ENCODE measurements around the gene CDK7. TPM values are rescaled to one million over a fixed set of nuclear protein-coding genes. Genes with fewer than 3 reads are reported as not detected.

CDK7 gene
- total RNA-seq, 4 donors from 2014 or later: 4.4 to 35.3 (median 11.1) TPM

DNA sequence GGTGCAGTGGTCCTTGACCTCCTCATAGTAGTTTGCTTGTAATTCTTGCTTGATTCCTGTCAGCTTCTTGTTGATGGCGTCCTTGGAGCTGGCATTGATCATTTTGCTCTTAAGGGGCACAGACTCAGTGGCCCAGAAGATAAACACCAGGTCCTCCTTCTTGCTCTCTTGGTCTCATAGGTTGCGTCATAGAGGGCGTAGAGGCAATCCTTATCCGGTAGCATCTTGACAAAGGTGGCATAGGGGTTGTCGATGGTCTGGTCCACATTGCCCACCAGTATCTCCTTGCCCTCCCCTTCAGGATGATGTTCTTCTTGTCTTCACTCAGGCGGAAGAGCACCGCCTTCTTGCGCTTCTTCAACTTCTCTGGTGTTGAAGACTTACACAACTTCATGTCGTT, 78.7 kb downstream of the CDK7 start:
- intact Hi-C loops (cut with DNase I; ENCODE audit: low total_unique reads): no loop called here
- Histone ChIP-seq H3K4me3 (no peak overlapping the region), H3K27ac (no peak overlapping the region), H3K36me3 (no peaks in the 10 kb centered on the region), H3K9me3 (no peaks in the 10 kb centered on the region), H3K27me3 (no peaks in the 10 kb centered on the region), H3K4me1 (no peaks in the 10 kb centered on the region)
- TF ChIP-seq, protein P1, sequence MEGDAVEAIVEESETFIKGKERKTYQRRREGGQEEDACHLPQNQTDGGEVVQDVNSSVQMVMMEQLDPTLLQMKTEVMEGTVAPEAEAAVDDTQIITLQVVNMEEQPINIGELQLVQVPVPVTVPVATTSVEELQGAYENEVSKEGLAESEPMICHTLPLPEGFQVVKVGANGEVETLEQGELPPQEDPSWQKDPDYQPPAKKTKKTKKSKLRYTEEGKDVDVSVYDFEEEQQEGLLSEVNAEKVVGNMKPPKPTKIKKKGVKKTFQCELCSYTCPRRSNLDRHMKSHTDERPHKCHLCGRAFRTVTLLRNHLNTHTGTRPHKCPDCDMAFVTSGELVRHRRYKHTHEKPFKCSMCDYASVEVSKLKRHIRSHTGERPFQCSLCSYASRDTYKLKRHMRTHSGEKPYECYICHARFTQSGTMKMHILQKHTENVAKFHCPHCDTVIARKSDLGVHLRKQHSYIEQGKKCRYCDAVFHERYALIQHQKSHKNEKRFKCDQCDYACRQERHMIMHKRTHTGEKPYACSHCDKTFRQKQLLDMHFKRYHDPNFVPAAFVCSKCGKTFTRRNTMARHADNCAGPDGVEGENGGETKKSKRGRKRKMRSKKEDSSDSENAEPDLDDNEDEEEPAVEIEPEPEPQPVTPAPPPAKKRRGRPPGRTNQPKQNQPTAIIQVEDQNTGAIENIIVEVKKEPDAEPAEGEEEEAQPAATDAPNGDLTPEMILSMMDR (IDR thresholded peaks at IDR 0.05): no peak
- no peak for TF ChIP-seq POLR2A (IDR thresholded peaks at IDR 0.05)
- no peak for DNase-seq

DNA sequence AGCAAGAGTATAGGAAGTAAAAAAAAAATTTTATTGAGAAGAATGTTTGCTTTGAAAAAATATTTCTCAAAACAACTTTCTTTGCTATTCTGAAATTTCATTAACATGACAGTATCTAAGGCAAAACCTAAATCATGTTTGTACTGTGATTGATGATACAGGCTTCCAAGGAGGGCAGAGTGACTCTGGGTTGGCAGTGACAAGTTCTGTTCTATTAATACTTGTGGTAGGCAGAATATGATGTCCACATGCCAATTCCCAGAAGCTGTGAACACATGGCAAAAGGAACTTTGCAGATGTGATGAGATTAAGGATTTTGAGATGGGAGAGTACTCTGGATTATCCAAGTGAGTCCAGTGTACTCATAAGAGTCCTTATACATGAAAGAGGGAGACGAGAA, 81.3 kb downstream of the CDK7 start:
- Histone ChIP-seq H3K9me3 (no peaks in the 10 kb centered on the region), H3K4me3 (no peak overlapping the region), H3K36me3 (no peaks in the 10 kb centered on the region), H3K4me1 (no peaks in the 10 kb centered on the region), H3K27ac (no peak overlapping the region), H3K27me3 (no peaks in the 10 kb centered on the region)
- no peak for TF ChIP-seq POLR2A (IDR thresholded peaks at IDR 0.05)
- TF ChIP-seq, protein P1 (IDR thresholded peaks at IDR 0.05): no peak
- no peak for DNase-seq
- intact Hi-C loops (cut with DNase I; ENCODE audit: low total_unique reads): no loop called here

DNA sequence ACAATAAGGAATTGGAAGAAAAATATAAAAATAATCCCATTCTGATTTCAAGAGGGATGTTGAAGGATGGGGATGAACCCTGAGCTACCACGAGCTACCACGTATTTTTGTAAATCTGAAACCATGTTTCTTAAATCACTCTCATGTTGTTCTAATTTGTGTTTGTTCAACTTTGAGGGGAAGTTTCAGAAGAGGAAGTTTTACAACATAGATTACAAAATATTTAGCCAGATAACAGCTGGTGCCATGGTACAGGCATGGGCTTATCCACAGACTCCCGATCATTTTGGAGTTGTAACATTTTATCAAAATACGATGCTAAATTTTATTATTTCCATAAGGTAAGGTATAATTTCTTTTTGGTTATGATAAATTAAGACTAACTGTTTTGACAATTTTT, 82.7 kb downstream of the CDK7 start:
- H3K4me3 ChIP-seq: no peak overlapping the region
- intact Hi-C loops (cut with DNase I; ENCODE audit: low total_unique reads): no loop called here
- H3K27me3 ChIP-seq: no peaks in the 10 kb centered on the region
- no peak overlapping the region for H3K27ac ChIP-seq
- H3K36me3 ChIP-seq: no peaks in the 10 kb centered on the region
- TF ChIP-seq, protein P1 (IDR thresholded peaks at IDR 0.05): no peak
- no peak for TF ChIP-seq POLR2A (IDR thresholded peaks at IDR 0.05)
- no peak for DNase-seq
- no peaks in the 10 kb centered on the region for H3K9me3 ChIP-seq
- H3K4me1 ChIP-seq: no peaks in the 10 kb centered on the region

DNA sequence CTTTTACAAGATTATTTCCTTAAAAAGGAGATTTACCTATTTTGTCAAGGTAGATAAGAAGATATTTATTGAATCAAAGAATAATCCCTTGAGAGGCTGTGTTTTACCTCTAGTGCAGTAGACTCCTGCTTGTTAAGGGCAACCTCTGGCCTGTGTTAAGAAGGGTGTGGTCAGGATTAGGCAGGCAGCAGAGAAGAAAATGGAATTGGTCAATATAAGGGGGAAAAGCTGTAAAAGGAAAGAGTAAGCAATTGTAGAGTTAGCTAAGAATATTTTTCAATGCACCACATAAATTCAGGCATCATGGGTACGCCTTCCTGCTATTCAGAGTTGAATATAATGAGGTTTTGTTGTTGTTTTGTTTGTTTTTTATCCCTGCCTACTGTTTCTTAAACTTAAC, 91.7 kb downstream of the CDK7 start:
- no peak for DNase-seq
- H3K4me3 ChIP-seq: no peak overlapping the region
- no peak overlapping the region for H3K27ac ChIP-seq
- H3K9me3 ChIP-seq: no peaks in the 10 kb centered on the region
- no peaks in the 10 kb centered on the region for H3K27me3 ChIP-seq
- TF ChIP-seq, protein P1 (IDR thresholded peaks at IDR 0.05): no peak
- no peak for TF ChIP-seq POLR2A (IDR thresholded peaks at IDR 0.05)
- intact Hi-C loops (cut with DNase I; ENCODE audit: low total_unique reads): no loop called here
- no peaks in the 10 kb centered on the region for H3K4me1 ChIP-seq
- H3K36me3 ChIP-seq: no peaks in the 10 kb centered on the region

Other genes with a start within 250 kb of the CDK7 start
- 100 to 1,000 TPM in 1 of 4 donors, 10 to 100 TPM in 3; 58.2 to 109 (median 89.3) TPM for gene SLC30A5, start 140.9 kb upstream of the CDK7 start, total RNA-seq
- gene CCNB1, start 67.7 kb upstream of the CDK7 start, total RNA-seq: 10 to 100 TPM in 2 of 4 donors, 1 to 10 TPM in 1, under 1 TPM in 1; under 0.01 to 60.3 (median 10.2) TPM
- 10 to 100 TPM in 1 of 4 donors, 1 to 10 TPM in 2, not detected in 1; 1.3 to 12.4 (median 5.3) TPM for gene CENPH, start 45.3 kb upstream of the CDK7 start, total RNA-seq
- gene CCDC125, start 97.9 kb downstream of the CDK7 start, total RNA-seq: 1 to 10 TPM; 1.8 to 9.9 (median 6.6) TPM
- 10 to 100 TPM; 23.6 to 36.3 (median 28.2) TPM for gene AK6, start 134.6 kb downstream of the CDK7 start, total RNA-seq
- 10 to 100 TPM; 10.9 to 50.5 (median 32.7) TPM for gene TAF9, start 134.6 kb downstream of the CDK7 start, total RNA-seq
- 10 to 100 TPM in 2 of 4 donors, 1 to 10 TPM in 2; 6.1 to 35.1 (median 15.1) TPM for gene RAD17, start 134.9 kb downstream of the CDK7 start, total RNA-seq
- gene MARVELD2, start 180.2 kb downstream of the CDK7 start, total RNA-seq: 1 to 10 TPM in 1 of 4 donors, under 1 TPM in 2, not detected in 1; 0.26 to 7.4 (median 0.70) TPM

All from uterus (tissue), 4 donors.